HG02852 (cell line): ENCODE results near the gene MED26.
"Not testable (repeated sequence)": the region's sequence is repeated elsewhere in the genome, so short reads cannot be mapped to it uniquely, and the experiment has no call there.

Experiments
- ATAC-seq: cut with Tn5 transposase; IDR thresholded peaks from one replicate; pipeline ENCODE4 v1.9.1; 2021; ENCODE audit warnings: mild to moderate bottlenecking, moderate library complexity; ENCODE audit not compliant: unreplicated experiment

MED26 gene, protein sequence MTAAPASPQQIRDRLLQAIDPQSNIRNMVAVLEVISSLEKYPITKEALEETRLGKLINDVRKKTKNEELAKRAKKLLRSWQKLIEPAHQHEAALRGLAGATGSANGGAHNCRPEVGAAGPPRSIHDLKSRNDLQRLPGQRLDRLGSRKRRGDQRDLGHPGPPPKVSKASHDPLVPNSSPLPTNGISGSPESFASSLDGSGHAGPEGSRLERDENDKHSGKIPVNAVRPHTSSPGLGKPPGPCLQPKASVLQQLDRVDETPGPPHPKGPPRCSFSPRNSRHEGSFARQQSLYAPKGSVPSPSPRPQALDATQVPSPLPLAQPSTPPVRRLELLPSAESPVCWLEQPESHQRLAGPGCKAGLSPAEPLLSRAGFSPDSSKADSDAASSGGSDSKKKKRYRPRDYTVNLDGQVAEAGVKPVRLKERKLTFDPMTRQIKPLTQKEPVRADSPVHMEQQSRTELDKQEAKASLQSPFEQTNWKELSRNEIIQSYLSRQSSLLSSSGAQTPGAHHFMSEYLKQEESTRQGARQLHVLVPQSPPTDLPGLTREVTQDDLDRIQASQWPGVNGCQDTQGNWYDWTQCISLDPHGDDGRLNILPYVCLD

DNA sequence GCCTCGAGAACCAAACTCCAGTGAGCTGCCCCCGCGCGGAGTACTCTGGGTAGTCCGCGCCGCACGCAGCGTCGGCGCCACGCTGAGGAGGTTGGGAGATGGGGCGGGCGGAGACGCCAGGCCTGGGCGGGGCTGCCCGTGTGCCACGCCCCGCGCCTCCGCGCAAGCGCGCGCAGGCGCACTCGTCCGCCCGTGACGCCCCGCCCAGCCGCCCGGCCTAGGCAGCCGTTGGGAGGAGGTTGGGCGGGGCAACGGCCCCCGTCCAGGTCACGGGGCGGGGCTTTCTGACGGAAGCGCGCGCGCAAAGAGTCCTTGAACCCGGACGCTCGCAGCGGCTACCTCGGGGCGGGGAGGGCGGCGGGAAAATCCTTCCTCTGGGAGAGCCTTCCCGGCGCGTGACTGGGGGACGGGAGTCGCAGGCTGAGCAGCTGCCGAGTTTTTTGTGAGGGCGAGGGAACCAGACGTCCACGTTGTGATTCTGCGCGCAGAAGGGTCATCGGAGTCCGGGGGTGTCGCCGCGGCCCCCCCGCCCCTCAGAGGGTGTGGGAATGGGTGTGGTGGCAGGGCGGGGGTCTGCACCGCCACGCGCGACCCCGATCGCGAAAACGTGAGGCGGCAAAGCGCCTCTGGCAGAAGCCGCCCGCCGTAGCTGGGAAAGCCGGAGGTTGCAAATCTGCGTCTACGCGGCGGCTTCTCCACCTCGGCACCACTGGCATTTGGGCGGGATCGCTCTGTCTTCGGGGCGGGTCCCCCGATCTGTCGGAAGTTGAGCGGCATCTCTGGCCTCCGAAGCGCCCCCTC lies at the start of gene MED26:
Gene MED26, minus strand, starts transcription at position 22 of the 801 bp plus-strand sequence. CDS start 261 bp downstream, outside the sequence.
- ATAC-seq, result peak; percentile 83

DNA sequence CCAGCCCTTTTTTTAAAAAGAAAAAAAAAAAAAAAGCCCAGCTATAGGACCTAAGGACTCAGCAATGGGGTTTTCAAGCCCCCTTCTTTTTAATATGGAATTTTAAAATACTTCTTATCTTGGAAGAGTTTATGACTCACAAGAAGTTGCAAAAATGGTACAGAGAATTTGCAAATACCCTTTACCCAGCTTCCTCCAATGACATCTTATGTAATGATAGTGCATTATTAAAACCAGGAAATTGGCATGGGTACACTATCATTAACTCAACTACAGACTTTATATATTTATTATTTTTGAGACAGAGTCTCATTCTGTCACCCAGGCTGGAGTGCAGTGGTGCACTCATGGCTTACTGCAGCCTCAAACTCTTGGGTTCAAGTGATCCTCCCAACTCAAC lies 49.1 kb upstream of the MED26 start:
- no peak for ATAC-seq

DNA sequence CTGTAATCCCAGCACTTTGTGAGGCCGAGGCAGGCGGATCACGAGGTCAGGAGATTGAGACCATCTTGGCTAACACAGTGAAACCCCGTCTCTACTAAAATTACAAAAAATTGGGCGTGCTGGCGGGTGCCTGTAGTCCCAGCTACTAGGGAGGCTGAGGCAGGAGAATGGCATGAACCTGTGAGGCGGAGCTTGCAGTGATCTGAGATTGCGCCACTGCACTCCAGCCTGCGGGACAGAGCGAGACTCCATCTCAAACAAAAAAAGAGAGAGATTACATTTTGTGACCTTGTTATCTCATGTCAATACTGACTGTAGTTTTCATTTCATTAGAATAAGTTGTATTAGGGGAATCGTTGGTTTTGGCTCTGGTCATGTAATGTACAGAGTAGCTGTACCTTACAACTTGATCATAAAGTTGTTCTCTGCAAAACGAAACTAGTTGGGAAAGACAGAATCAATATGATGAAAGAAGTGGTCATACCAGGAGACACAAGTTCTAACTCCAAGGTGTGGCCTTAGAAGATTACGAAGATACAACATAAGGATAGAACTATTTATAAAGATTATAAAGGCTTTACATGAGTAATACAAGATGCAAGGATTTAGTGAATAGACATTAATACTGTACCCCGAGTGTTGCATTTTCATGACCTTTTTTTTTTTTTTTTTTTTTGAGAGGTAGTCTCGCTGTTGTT lies 48.2 kb upstream of the MED26 start:
- no peak for ATAC-seq

DNA sequence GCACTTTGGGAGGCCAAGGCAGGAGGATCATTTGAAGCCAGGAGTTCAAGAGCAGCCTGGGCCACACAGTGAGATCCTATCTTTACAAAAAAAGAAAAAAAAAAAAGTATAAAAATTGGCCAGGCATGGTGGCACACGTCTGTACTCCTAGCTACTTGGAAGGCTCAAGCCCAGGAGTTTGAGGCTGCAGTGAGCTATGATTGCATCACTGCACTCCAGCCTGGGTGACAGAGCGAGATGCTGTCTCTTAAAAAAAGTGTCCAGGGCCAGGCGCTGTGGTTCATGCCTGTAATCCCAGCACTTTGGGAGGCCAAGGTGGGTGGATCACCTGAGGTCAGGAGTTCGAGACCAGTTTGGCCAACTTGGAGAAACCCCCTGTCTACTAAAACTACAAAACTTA lies 45.8 kb upstream of the MED26 start:
- not testable (repeated sequence) for ATAC-seq

DNA sequence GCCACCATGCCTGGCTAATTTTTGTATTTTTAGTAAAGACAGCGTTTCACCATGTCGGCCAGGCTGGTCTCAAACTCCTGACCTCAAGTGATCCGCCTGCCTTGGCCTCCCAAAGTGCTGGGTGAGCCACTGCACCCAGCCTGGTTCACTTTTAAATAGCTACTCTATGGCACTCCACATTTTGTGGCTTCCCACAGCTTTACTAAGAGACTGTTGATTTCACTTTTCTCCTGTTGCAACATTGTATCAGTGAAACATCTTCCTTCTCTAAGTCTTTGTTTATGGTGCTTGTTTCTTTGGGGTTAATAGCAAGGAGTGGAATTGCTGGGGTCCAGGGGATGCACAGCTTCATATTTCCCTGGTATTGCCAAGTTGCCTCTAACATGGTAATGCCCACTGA lies 45.2 kb upstream of the MED26 start:
- no peak for ATAC-seq

DNA sequence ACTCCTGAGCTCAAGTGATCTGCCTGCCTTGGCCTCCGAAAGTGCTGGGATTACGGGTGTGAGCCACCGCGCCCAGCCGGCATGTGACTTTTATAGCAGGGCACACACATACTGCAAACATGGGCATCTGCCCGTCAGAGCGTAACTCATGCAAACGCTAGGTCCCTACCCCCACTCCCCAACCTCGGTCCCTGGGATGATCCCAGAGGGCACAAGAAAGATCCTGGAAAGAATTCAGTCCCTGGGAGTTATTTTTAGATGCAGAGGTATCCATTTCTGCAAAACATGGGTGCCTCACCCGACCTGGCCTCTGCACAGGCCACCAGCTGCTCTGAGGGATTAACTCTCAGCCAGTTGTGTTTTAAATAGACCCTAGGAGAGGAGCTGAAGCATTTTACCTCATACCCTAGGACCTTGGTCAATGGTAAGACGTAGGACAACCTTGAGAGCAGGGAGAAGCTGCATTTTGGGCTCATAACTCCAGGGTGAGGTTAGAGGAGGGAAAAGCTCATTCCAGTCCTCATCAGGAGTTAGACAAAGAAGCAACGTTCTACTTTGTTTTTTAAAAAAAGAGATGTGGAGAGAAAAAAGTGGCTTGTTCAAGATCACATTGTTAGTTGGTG lies 43.8 kb upstream of the MED26 start:
- no peak for ATAC-seq

DNA sequence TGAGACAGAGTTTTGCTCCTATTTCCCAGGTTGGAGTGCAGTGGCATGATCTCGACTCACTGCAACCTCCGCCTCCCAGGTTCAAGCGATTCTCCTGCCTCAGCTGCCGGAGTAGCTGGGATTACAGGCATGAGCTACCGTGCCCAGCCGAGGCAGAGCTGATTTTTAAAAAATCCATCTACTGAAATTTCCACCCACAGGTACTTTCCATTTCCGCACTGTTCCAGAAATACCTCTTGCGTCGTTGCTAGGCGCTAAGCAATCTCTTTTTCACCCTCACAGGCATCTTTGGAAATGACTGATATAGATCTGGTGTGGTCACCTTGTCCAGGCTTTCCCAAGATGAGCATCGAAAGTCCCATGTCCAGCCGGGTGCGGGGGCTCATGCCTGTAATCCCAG lies 42.3 kb upstream of the MED26 start:
- no peak for ATAC-seq

DNA sequence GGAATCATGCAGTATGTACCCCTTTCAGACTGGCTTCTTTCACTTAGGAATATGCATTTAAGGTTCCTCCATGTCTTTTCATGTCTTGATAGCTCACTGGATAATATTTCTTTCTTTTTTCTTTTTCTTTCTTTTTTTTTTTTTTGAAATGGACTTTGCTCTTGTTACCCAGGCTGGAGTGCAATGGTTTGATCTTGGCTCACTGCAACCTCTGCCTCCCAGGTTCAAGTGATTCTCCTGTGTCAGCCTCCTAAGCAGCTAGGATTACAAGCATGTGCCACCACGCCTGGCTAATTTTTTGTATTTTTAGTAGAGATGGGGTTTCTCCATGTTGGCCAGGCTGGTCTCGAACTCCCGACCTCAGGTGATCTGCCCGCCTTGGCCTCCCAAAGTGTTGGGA lies 40.7 kb upstream of the MED26 start:
- ATAC-seq, result not testable (repeated sequence)

DNA sequence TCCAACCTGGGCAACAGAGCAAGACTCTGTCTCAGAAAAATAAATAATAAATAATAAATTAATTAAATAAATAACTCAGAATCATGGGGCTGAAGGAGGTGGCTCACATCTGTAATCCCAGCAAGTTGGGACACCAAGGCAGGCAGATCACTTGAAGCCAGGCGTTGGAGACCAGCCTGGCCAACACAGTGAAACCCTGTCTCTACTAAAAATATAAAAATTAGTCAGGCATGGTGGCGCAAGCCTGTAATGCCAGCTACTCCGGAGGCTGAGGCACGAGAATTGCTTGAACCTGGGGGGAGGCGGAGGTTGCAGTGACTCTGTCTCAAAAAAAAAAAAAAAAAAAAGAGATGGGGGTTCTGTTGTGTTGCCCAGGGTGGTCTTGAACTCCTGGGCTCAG lies 40.2 kb upstream of the MED26 start:
- ATAC-seq, result no peak

DNA sequence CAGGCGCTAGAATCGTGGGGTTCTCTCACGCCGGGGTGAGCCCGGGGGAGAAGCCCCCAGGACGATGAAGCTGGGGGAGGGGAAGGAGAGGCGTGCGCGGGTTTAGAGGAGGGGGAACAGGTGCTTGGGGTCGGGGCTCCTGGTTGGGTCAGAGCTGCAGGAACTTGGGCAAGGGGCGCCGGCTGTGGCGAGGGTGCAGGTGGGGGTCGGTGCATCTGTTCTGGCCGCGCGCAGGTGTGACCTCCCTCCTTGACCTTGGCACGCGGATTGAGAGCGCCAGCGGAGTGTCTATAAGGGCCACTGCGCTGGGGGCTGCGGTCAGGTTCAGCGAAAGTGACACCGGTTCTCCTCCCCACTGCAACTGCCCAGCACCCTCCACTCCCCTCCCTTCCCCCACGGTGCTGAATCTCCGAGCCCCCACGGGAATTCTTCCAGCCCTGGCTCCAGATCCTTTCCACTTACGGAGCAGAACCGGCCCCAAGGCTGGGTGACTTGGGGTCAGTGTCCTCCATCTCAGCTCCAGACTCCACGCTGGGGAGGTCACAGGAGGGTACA lies 33.6 kb upstream of the MED26 start:
- ATAC-seq, result no peak

DNA sequence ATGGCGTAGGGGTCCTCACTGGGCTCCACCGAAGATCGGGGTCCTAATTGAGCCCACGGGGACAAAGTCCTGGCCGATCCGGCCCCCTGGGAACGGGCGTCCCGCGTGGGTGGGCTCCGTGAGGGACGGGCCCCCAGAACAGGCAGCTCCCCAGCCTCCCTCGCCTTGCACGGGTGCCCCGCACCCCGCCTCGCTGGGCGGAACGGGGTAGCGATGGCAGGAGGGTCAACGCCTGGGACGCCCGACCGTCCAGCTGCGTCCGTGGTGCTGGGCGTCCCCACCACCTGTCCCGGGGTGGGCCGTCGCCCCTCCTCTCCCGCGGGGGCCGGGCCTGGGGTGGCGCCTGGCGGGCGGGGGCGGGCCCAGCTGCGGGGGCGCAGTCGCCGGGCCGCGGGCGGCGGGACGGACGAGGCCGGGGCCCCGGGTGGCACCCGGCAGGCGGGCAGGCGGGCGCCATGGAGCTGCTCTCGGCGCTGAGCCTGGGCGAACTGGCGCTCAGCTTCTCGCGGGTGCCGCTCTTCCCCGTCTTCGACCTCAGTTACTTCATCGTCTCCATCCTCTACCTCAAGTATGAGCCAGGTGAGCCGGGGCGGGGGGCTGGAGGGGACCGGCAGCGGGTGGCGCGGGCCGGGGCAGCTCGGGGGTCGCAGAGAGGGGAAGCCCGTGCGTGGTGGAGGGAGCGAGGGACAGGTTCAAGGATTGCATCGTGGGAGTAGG lies 32.9 kb upstream of the MED26 start, which contains the start of gene TMEM38A:
Gene TMEM38A, plus strand, starts transcription at position 377 of the 717 bp plus-strand sequence. Its CDS starts 79 bp downstream, at position 456.
- no peak for ATAC-seq

DNA sequence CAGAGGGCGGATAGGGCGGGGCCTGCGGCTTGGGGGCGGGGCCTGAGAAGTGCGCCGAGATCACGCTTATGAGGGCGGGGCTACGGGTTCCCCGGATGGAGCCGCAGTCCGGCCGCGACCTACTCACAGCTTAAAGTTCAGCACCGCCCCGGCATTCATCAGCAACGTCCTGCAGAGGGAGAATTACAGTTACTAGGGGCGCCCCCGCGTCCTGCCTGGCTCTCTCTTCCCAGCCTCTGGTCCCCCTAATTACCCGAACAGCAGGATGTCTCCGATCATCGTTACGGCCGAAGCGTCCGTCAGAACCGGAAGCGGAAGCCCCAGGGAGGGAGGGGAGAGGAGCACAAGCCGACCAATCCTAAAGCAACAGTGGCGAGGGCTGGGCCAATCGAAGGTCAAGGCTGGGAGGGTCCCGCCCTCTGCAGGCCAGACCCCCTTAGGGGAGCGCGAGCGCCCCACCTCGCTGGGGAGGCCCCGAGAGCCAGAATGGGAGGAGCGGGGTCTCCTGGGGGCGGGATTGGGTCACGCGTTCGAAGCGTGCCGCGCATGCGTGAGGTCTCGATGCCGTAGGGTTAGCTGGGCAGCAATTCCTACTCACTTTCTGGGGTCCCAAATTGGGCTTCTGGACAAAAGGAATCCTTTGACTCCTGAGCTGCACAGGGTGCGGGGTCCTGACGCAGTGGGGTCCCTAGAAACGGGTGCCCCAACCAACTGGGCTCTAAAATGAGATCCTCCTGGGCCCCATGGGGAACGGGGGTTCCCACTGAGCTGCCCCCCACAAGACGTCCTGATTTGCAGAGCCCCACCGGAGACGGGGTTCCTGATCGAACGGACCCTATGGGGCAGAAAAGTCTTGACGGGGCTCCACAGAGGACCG lies 32.1 kb upstream of the MED26 start, which contains the start of gene SMIM7:
Gene SMIM7, minus strand, starts transcription at position 313 of the 877 bp plus-strand sequence. Its CDS starts 34 bp downstream, at position 279.
- ATAC-seq, result peak; percentile 88

DNA sequence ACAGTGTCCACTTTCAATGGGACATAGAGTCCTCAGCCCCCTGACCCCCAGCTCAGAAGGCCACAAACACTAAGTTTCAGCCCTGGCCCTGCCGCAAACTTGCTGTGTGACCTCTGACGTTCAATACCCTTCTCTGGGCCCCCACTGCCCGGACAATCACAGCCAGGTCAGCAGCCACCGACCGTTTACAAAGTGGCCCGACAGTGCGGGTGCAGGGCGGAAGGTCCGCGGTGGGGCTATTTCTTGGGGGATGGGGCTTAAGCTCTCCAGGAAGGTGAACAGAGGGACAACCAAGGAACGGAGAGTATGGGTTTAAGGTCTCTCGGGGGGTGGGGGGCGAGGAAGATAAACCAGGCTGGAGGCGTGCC lies 31.4 kb upstream of the MED26 start:
- ATAC-seq, result no peak

DNA sequence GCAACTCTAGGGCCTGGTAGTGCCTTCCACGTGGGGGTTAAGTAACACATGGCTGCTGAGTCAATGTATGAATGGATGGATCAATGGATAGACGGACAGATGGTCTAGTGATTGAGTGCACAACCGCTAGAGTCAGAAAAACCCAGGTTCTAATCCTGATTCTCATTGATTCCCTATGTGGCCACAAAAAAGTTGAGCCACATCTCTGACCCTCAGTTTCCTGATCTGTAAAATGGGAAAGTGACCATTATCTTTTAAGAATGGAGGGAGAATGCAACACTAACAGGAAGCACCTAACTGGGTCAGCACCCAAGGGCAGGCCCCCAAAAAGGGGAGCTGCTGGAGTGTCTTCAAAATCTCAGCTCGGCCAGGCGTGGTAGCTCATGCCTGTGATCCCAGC lies 29.4 kb upstream of the MED26 start:
- ATAC-seq, result no peak

DNA sequence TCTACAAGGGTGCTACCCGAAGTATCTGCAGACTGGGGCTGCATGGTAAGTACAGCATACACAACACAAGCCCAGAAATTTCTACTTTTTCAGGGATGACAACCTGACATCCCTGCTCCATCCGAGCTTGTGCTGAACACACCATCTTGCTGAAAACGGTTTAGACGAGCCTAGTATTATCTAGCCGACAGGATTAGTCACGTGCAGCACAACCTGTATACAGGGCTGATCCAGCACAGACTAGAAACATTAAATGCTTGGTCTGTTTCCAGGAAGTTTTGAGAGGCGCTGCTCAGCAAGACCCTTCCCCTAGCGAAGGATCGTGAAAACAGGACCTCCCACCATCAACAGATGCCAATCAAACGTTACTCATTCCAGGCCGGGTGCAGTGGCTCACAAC lies 27.7 kb upstream of the MED26 start:
- ATAC-seq, result no peak

DNA sequence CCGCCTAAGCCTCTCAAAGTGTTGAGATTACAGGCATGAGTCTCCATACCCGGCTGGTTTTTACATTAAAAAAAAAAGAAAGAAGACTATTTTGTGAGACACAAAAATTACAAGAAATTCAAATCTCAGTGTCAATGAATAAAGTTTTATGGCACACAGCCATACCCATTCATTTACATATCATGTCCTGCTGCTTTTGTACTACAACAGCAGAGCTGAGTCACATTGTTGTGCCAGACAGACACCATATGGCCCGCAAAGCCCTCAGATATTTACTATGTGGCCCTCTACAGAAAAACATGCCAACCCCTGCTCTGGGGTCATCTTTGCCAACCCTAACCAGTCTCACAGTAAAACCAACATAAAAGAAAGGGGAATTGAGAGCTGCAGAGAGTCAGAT lies 26.6 kb upstream of the MED26 start:
- no peak for ATAC-seq

DNA sequence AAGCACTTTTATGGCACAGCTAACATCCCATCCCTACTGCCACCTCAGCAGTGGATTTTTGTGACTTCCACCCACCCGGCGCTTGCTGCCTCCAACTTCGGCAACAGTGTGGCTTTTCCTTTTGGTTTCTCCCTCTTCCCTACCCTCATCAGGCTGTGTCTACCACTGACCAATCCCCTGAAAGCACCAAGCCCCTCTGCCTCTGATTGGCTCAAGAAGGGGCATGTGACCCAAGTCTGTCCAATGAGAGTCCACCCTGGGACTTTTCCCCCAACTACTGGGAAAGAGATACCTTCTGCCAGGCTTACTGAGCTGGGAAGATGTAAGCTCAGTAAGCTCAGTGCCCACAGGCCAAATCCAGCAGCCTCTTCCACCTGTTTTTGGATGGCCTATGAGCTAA lies 26.1 kb upstream of the MED26 start:
- no peak for ATAC-seq

DNA sequence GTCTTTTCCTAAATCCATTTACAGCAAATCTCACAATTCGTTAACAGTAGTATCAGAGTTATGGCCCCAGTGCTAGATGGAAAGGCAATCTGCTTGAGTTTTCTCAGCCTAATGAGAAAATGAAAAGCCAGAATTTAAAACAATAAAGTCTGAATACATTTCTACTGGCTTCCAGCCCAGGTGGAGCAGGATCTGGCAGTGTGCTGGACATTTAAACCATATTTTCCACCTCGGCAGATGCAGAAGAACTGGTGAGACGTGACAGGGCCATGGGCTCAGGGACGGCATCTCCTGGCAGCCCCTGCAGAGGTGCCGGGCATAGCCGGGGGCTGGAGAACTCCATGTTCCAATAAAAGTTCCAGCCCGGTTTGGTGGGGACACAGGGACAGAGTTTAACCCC lies 24.9 kb upstream of the MED26 start:
- ATAC-seq, result no peak
